HG02678 (cell line): ENCODE measurements around the gene SCUBE1.

ENCODE experiments used
- ATAC-seq: cut with Tn5 transposase; IDR thresholded peaks from one replicate; pipeline ENCODE4 v1.9.1; 2021; ENCODE audit warnings: mild to moderate bottlenecking, moderate library complexity; ENCODE audit not compliant: unreplicated experiment

SCUBE1 gene

GRCh38 chr22:43329061-43329460, 14.1 kb downstream of the SCUBE1 start:
- no peak for ATAC-seq

- no peak for ATAC-seq
Measured at GRCh38 chr22:43327157-43327438, 16.1 kb downstream of the SCUBE1 start.

- ATAC-seq, result no peak
Measured at GRCh38 chr22:43326331-43327156, 16.6 kb downstream of the SCUBE1 start.

- ATAC-seq, result no peak
Measured at GRCh38 chr22:43325176-43325575, 18.0 kb downstream of the SCUBE1 start.

- no peak for ATAC-seq
Measured at GRCh38 chr22:43320943-43321900, 21.9 kb downstream of the SCUBE1 start.

GRCh38 chr22:43319661-43320486, 23.3 kb downstream of the SCUBE1 start:
- no peak for ATAC-seq

- no peak for ATAC-seq
Measured at GRCh38 chr22:43317239-43317638, 25.9 kb downstream of the SCUBE1 start.

- no peak for ATAC-seq
Measured at GRCh38 chr22:43315687-43316217, 27.4 kb downstream of the SCUBE1 start.

GRCh38 chr22:43314611-43315010, 28.6 kb downstream of the SCUBE1 start:
- ATAC-seq, result no peak

GRCh38 chr22:43313890-43314474, 29.2 kb downstream of the SCUBE1 start:
- no peak for ATAC-seq

GRCh38 chr22:43313244-43313889, 29.8 kb downstream of the SCUBE1 start:
- ATAC-seq, result no peak

GRCh38 chr22:43312608-43313007, 30.6 kb downstream of the SCUBE1 start:
- ATAC-seq, result no peak

GRCh38 chr22:43310798-43311197, 32.4 kb downstream of the SCUBE1 start:
- ATAC-seq, result no peak

- no peak for ATAC-seq
Measured at GRCh38 chr22:43310311-43310710, 32.9 kb downstream of the SCUBE1 start.

GRCh38 chr22:43308836-43309235, 34.3 kb downstream of the SCUBE1 start:
- ATAC-seq, result no peak

- no peak for ATAC-seq
Measured at GRCh38 chr22:43308060-43308830, 34.9 kb downstream of the SCUBE1 start.

GRCh38 chr22:43305806-43306205, 37.4 kb downstream of the SCUBE1 start:
- no peak for ATAC-seq

- no peak for ATAC-seq
Measured at GRCh38 chr22:43304831-43305590, 38.2 kb downstream of the SCUBE1 start.
